Measurements from ENCODE around the gene FAM149B1.

The FAM149B1 gene

GRCh38 chr10:73215749-73216148, 47.8 kb downstream of the FAM149B1 start:
- Histone ChIP-seq H3K27me3 (ENCODE audit: insufficient read depth, low read length, poor library complexity) (no peaks in the 10 kb centered on the region), H3K4me1 (ENCODE audit: insufficient read depth, low read length) (no peaks in the 10 kb centered on the region), H3K79me2 (ENCODE audit: insufficient read depth, low read length) (no peaks in the 10 kb centered on the region), H3K4me2 (ENCODE audit: insufficient read depth, low read length) (no peak overlapping the region), H3K9me3 (ENCODE audit: insufficient read depth, low read length, severe bottlenecking) (no peaks in the 10 kb centered on the region), H3K9ac (ENCODE audit: low read depth, low read length) (no peak overlapping the region), H3K4me3 (ENCODE audit: low read depth in 1 of 2, low read length in 2 of 2) (no peak overlapping the region), H3K27ac (ENCODE audit: low read length) (no peak overlapping the region), H2AFZ (ENCODE audit: low read depth, low read length) (no peak overlapping the region), H4K20me1 (ENCODE audit: insufficient read depth, low read length) (no peaks in the 10 kb centered on the region), H3K36me3 (ENCODE audit: insufficient read depth, low read length) (peaks cover 20% of the 10 kb centered on the region; the same call in 1 of the 2 replicates)
- ATAC-seq (ENCODE audit: insufficient read depth, low read depth) (no peak), DNase-seq (no peak)
- TF ChIP-seq CTCF (IDR thresholded peaks at IDR 0.05; ENCODE audit: borderline replicate concordance, extremely low read depth, low read length, poor library complexity, severe bottlenecking), result no peak
- no peak for TF ChIP-seq EZH2 (IDR thresholded peaks at IDR 0.05; ENCODE audit: borderline replicate concordance, low read depth, low read length, severe bottlenecking)

- no peak for ATAC-seq (ENCODE audit: insufficient read depth, low read depth)
- Histone ChIP-seq H3K9ac (ENCODE audit: low read depth, low read length) (no peak overlapping the region), H3K27ac (ENCODE audit: low read length) (no peak overlapping the region), H3K79me2 (ENCODE audit: insufficient read depth, low read length) (no peaks in the 10 kb centered on the region), H4K20me1 (ENCODE audit: insufficient read depth, low read length) (no peaks in the 10 kb centered on the region), H3K4me3 (ENCODE audit: low read depth in 1 of 2, low read length in 2 of 2) (no peak overlapping the region), H2AFZ (ENCODE audit: low read depth, low read length) (no peak overlapping the region), H3K4me1 (ENCODE audit: insufficient read depth, low read length) (no peaks in the 10 kb centered on the region), H3K9me3 (ENCODE audit: insufficient read depth, low read length, severe bottlenecking) (no peaks in the 10 kb centered on the region), H3K4me2 (ENCODE audit: insufficient read depth, low read length) (no peak overlapping the region), H3K27me3 (ENCODE audit: insufficient read depth, low read length, poor library complexity) (no peaks in the 10 kb centered on the region), H3K36me3 (ENCODE audit: insufficient read depth, low read length) (peaks cover 18% of the 10 kb centered on the region; the same call in 1 of the 2 replicates)
- TF ChIP-seq CTCF (IDR thresholded peaks at IDR 0.05; ENCODE audit: borderline replicate concordance, extremely low read depth, low read length, poor library complexity, severe bottlenecking) (no peak), EZH2 (IDR thresholded peaks at IDR 0.05; ENCODE audit: borderline replicate concordance, low read depth, low read length, severe bottlenecking) (no peak)
- no peak for DNase-seq
Measured at GRCh38 chr10:73217628-73218027, 49.7 kb downstream of the FAM149B1 start.

GRCh38 chr10:73218431-73219191, 50.7 kb downstream of the FAM149B1 start:
- no peak overlapping the region for H2AFZ ChIP-seq (ENCODE audit: low read depth, low read length)
- H3K27ac ChIP-seq (ENCODE audit: low read length), result no peak overlapping the region
- no peak overlapping the region for H3K4me2 ChIP-seq (ENCODE audit: insufficient read depth, low read length)
- ATAC-seq (ENCODE audit: insufficient read depth, low read depth), result no peak
- DNase-seq, result no peak
- H3K36me3 ChIP-seq (ENCODE audit: insufficient read depth, low read length), result peaks cover 18% of the 10 kb centered on the region; the same call in 1 of the 2 replicates
- no peaks in the 10 kb centered on the region for H3K79me2 ChIP-seq (ENCODE audit: insufficient read depth, low read length)
- no peaks in the 10 kb centered on the region for H4K20me1 ChIP-seq (ENCODE audit: insufficient read depth, low read length)
- no peaks in the 10 kb centered on the region for H3K4me1 ChIP-seq (ENCODE audit: insufficient read depth, low read length)
- no peaks in the 10 kb centered on the region for H3K9me3 ChIP-seq (ENCODE audit: insufficient read depth, low read length, severe bottlenecking)
- H3K27me3 ChIP-seq (ENCODE audit: insufficient read depth, low read length, poor library complexity), result no peaks in the 10 kb centered on the region
- no peak overlapping the region for H3K4me3 ChIP-seq (ENCODE audit: low read depth in 1 of 2, low read length in 2 of 2)
- no peak overlapping the region for H3K9ac ChIP-seq (ENCODE audit: low read depth, low read length)
- TF ChIP-seq EZH2 (IDR thresholded peaks at IDR 0.05; ENCODE audit: borderline replicate concordance, low read depth, low read length, severe bottlenecking) (no peak), CTCF (IDR thresholded peaks at IDR 0.05; ENCODE audit: borderline replicate concordance, extremely low read depth, low read length, poor library complexity, severe bottlenecking) (peak; percentile 52)
